ENCODE measurements around the gene NDST4.

Gene NDST4

GRCh38 chr4:114782415-114783214, 330.8 kb downstream of the NDST4 start:
- DNase-seq = no peak

- DNase-seq = no peak
Measured at GRCh38 chr4:114780205-114780604, 333.2 kb downstream of the NDST4 start.

Data from activated T-cell treated with anti-CD3 and anti-CD28 coated beads, Interleukin-2, amount 50 U/mL, for 48 hours (primary cell).